ENCODE results near the gene ZNF410. TPM values are rescaled to one million over a fixed set of nuclear protein-coding genes. Genes with fewer than 3 reads are reported as not detected.

The ZNF410 gene
- total and polyA plus RNA-seq, 3 experiments from 2014 or later = 65.2 to 76.4 (median 72.4) TPM

DNA sequence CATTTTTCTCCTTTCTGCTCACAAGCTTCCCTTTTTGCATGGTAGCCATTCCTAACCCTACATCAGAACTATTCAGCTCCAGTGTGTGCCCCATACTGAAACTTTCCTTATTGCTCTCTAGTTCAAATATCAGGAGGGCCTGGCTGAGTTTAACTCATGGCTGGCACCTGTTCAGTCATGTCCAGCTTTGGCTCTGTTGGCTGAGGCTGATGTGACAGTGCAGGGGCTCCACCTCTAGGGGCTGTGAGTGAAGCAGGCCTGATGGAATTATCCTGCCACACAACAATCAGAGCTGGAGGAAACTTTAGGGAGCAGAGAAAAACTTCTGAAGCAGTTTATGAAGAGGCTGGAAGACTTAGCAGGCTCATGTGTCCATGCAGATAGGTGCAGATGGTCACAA, 71.9 kb downstream of the ZNF410 start:
- Histone ChIP-seq H3K27me3 (ENCODE audit: insufficient read depth, low read length, poor library complexity, severe bottlenecking) (no peaks in the 10 kb centered on the region), H3K4me1 (ENCODE audit: insufficient read depth, low read length) (no peaks in the 10 kb centered on the region), H3K9me3 (ENCODE audit: low read length) (no peaks in the 10 kb centered on the region), H3K4me3 (ENCODE audit: low read length) (no peak overlapping the region), H3K36me3 (ENCODE audit: insufficient read depth, low read length) (peaks cover 39% of the 10 kb centered on the region), H3K27ac (ENCODE audit: low read depth, low read length) (no peak overlapping the region)
- peaks cover 0 to 87% (median 22%) of the 10 kb centered on the region in 3 donors for H3K36me3 Mint-ChIP-seq
- H3K9me3 Mint-ChIP-seq = no peaks in the 10 kb centered on the region
- ChIA-PET CTCF (no interaction called here), POLR2A (no interaction called here)
- H3K27me3 Mint-ChIP-seq = no peaks in the 10 kb centered on the region
- peak overlapping the region in 1 of 8 donors; percentile 42 for H3K27ac Mint-ChIP-seq
- H3K4me3 Mint-ChIP-seq = no peak overlapping the region
- DNase-seq = no peak
- H3K4me1 Mint-ChIP-seq = no peaks in the 10 kb centered on the region

DNA sequence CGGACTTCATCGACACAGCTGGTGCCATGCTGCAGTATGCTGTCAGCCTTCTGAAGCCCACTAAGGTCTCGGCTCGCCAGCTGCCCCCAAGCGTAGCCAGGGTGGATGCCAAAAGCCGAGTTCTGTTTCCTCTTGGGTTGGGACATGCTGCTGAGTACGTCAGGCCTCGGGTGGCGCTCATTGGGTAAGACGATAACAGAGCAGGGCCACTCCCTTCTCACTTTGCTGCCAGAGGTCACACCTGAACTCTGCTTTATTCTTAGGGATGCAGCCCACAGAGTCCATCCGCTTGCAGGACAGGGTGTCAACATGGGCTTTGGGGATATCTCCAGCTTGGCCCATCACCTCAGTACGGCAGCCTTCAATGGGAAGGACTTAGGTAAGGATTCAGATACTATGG, 74.5 kb downstream of the ZNF410 start:
- H3K4me1 Mint-ChIP-seq = peaks cover 0 to 1% (median 0%) of the 10 kb centered on the region in 3 donors

DNA sequence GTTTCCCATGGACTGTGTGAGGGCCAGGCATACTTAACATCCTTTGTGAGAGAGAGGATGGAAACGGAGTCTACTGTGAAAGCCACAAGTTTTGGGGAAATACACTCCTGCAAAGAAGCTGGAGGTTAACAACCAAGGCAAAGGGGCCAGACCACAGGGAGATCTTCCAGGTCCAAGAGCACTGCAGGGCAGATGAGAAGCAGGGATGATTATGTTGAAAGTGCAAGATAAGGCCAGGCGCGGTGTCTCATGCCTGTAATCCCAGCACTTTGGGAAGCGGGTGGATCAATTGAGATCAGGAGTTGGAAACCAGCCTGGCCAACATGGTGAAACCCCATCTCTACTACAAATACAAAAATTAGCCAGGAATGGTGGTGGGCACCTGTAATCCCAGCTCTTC, 78.6 kb downstream of the ZNF410 start:
- no peaks in the 10 kb centered on the region for H3K4me1 ChIP-seq (ENCODE audit: insufficient read depth, low read length)
- Mint-ChIP-seq H3K36me3 (peaks cover 0 to 78% (median 11%) of the 10 kb centered on the region in 3 donors), H3K4me1 (peaks cover 0 to 1% (median 0%) of the 10 kb centered on the region in 3 donors), H3K27me3 (no peaks in the 10 kb centered on the region), H3K4me3 (no peak overlapping the region), H3K9me3 (no peaks in the 10 kb centered on the region), H3K27ac (peak overlapping the region in 4 of 8 donors; percentile 8 to 87 (median 73))
- no peaks in the 10 kb centered on the region for H3K27me3 ChIP-seq (ENCODE audit: insufficient read depth, low read length, poor library complexity, severe bottlenecking)
- H3K27ac ChIP-seq (ENCODE audit: low read depth, low read length) = no peak overlapping the region
- ChIA-PET CTCF (no interaction called here), POLR2A (no interaction called here)
- H3K9me3 ChIP-seq (ENCODE audit: low read length) = no peaks in the 10 kb centered on the region
- H3K4me3 ChIP-seq (ENCODE audit: low read length) = no peak overlapping the region
- DNase-seq = no peak
- H3K36me3 ChIP-seq (ENCODE audit: insufficient read depth, low read length) = peaks cover 14% of the 10 kb centered on the region

More for the DNA sequence above, 74.5 kb downstream of the ZNF410 start:
- no peaks in the 10 kb centered on the region for H3K9me3 ChIP-seq (ENCODE audit: low read length)
- no peak for DNase-seq
- H3K4me1 ChIP-seq (ENCODE audit: insufficient read depth, low read length) = no peaks in the 10 kb centered on the region
- ChIA-PET POLR2A (no interaction called here), CTCF (interaction anchor here (1.2 kb wide), 1 partner anchor 11 kb away, joined by 3 read pairs; the partner anchor contains the start of genes COQ6 and FAM161B)
- no peaks in the 10 kb centered on the region for H3K27me3 Mint-ChIP-seq
- peaks cover 39% of the 10 kb centered on the region for H3K36me3 ChIP-seq (ENCODE audit: insufficient read depth, low read length)
- H3K27ac Mint-ChIP-seq = no peak overlapping the region
- no peak overlapping the region for H3K4me3 Mint-ChIP-seq
- no peaks in the 10 kb centered on the region for H3K9me3 Mint-ChIP-seq
- peaks cover 0 to 85% (median 18%) of the 10 kb centered on the region in 3 donors for H3K36me3 Mint-ChIP-seq
- no peak overlapping the region for H3K27ac ChIP-seq (ENCODE audit: low read depth, low read length)
- no peaks in the 10 kb centered on the region for H3K27me3 ChIP-seq (ENCODE audit: insufficient read depth, low read length, poor library complexity, severe bottlenecking)
- no peak overlapping the region for H3K4me3 ChIP-seq (ENCODE audit: low read length)

DNA sequence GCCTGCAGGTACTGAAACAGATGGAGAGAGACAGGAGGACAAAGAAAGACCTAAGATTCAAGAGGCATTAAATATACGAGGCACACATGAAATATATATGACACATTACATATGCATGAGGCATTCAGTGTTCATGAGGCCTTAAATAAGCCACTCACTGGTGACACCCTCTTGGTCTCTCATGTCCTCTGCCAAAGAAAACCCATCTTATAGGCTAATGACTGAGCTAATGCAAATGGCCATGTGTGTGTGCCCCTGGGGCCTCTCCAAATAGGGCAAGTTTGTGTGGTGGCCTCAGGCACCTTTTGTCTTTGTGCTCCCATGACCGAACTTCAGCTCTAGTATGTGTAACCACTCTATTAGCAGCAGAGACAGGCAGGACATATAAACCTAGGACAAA, 82.2 kb downstream of the ZNF410 start:
- Mint-ChIP-seq H3K27ac (peak overlapping the region in 3 of 8 donors; percentile 25 to 91 (median 52)), H3K36me3 (peaks cover 0 to 70% (median 5%) of the 10 kb centered on the region in 3 donors), H3K27me3 (no peaks in the 10 kb centered on the region), H3K9me3 (no peaks in the 10 kb centered on the region), H3K4me3 (no peak overlapping the region), H3K4me1 (peaks cover 0 to 1% (median 0%) of the 10 kb centered on the region in 3 donors)
- DNase-seq = no peak
- H3K4me3 ChIP-seq (ENCODE audit: low read length) = no peak overlapping the region
- POLR2A ChIA-PET = no interaction called here
- no peaks in the 10 kb centered on the region for H3K27me3 ChIP-seq (ENCODE audit: insufficient read depth, low read length, poor library complexity, severe bottlenecking)
- no peaks in the 10 kb centered on the region for H3K4me1 ChIP-seq (ENCODE audit: insufficient read depth, low read length)
- CTCF ChIA-PET = no interaction called here
- H3K27ac ChIP-seq (ENCODE audit: low read depth, low read length) = no peak overlapping the region
- no peaks in the 10 kb centered on the region for H3K9me3 ChIP-seq (ENCODE audit: low read length)
- no peaks in the 10 kb centered on the region for H3K36me3 ChIP-seq (ENCODE audit: insufficient read depth, low read length)

DNA sequence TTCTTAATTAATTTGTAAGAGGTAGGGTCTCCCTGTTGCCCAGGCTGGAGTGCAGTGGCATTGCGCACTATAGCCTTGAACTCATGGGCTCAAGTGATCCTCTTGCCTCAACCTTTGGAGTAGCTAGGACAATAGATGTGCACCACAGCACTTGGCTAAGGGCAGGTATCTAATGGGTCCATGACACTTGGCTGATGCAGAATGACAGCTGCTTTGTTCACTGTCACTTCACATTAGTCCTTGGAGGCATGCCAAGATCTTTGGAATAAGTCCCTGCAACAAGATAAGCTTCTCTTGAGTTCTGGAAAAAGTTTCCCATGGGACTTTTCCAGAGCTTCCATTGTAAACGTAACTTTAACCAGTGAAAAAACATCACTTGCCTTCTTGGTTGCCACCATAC, 86.8 kb downstream of the ZNF410 start:
- no peaks in the 10 kb centered on the region for H3K36me3 ChIP-seq (ENCODE audit: insufficient read depth, low read length)
- no peaks in the 10 kb centered on the region for H3K9me3 ChIP-seq (ENCODE audit: low read length)
- no peaks in the 10 kb centered on the region for H3K27me3 Mint-ChIP-seq
- H3K4me1 ChIP-seq (ENCODE audit: insufficient read depth, low read length) = no peaks in the 10 kb centered on the region
- no peak for DNase-seq
- POLR2A ChIA-PET = no interaction called here
- H3K36me3 Mint-ChIP-seq = peaks cover 0 to 68% (median 8%) of the 10 kb centered on the region in 3 donors
- H3K9me3 Mint-ChIP-seq = no peaks in the 10 kb centered on the region
- no peaks in the 10 kb centered on the region for H3K27me3 ChIP-seq (ENCODE audit: insufficient read depth, low read length, poor library complexity, severe bottlenecking)
- CTCF ChIA-PET = no interaction called here
- no peaks in the 10 kb centered on the region for H3K4me1 Mint-ChIP-seq
- H3K27ac ChIP-seq (ENCODE audit: low read depth, low read length) = no peak overlapping the region
- H3K27ac Mint-ChIP-seq = no peak overlapping the region
- no peak overlapping the region for H3K4me3 Mint-ChIP-seq
- no peak overlapping the region for H3K4me3 ChIP-seq (ENCODE audit: low read length)

DNA sequence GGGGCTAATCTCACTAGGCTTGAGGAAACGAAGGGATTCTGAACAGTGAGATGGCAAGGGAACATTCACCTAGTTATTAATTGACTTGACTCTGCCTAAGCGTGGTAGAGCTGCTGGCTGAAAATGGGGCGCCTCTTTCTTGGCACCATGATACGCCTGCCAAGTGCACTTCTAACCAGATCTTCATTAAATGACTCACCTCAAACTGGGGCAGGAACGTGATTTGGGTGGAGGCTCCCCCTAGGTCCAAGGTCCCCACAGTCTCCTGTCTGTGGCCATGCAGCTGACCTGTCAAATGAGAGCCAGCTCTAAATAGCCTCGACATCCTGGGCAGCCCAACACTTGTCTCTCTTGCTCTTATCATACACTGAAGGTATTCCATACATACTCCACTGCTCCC, 89.5 kb downstream of the ZNF410 start:
- no peak overlapping the region for H3K27ac Mint-ChIP-seq
- H3K27ac ChIP-seq (ENCODE audit: low read depth, low read length) = no peak overlapping the region
- no peaks in the 10 kb centered on the region for H3K27me3 Mint-ChIP-seq
- H3K36me3 ChIP-seq (ENCODE audit: insufficient read depth, low read length) = no peaks in the 10 kb centered on the region
- DNase-seq = no peak
- no peaks in the 10 kb centered on the region for H3K4me1 ChIP-seq (ENCODE audit: insufficient read depth, low read length)
- POLR2A ChIA-PET = interaction anchor here (0.6 to 0.7 kb wide), 2 partner anchors 15 to 28 kb away, joined by 3 to 5 read pairs; no protein-coding TSS in a partner anchor
- H3K4me3 Mint-ChIP-seq = no peak overlapping the region
- H3K9me3 Mint-ChIP-seq = no peaks in the 10 kb centered on the region
- no peaks in the 10 kb centered on the region for H3K27me3 ChIP-seq (ENCODE audit: insufficient read depth, low read length, poor library complexity, severe bottlenecking)
- H3K4me1 Mint-ChIP-seq = no peaks in the 10 kb centered on the region
- no peaks in the 10 kb centered on the region for H3K9me3 ChIP-seq (ENCODE audit: low read length)
- no peak overlapping the region for H3K4me3 ChIP-seq (ENCODE audit: low read length)
- peaks cover 0 to 54% (median 12%) of the 10 kb centered on the region in 3 donors for H3K36me3 Mint-ChIP-seq
- CTCF ChIA-PET = no interaction called here

DNA sequence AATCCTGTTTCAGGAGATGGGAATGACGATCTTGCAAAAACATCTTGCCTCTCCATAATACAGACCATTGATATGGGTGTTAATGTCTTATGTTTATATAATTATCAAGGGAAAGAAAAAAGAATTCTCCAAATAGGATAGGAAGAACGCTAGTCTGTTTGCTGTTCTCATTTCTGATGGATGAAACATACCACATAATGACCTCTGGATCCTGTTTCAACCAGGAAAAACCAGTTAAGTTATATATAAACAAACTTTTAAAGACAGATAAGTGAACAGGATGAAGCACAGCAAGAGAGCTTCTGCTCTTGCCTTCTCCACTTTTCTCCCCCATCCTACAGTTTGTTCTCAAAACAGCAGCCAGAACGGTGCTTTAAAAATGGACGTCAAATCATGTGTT, 91.2 kb downstream of the ZNF410 start:
- no peaks in the 10 kb centered on the region for H3K9me3 ChIP-seq (ENCODE audit: low read length)
- ChIA-PET POLR2A (no interaction called here), CTCF (no interaction called here)
- H3K36me3 ChIP-seq (ENCODE audit: insufficient read depth, low read length) = no peaks in the 10 kb centered on the region
- no peaks in the 10 kb centered on the region for H3K27me3 ChIP-seq (ENCODE audit: insufficient read depth, low read length, poor library complexity, severe bottlenecking)
- H3K27ac ChIP-seq (ENCODE audit: low read depth, low read length) = no peak overlapping the region
- H3K4me3 ChIP-seq (ENCODE audit: low read length) = no peak overlapping the region
- Mint-ChIP-seq H3K4me3 (no peak overlapping the region), H3K4me1 (no peaks in the 10 kb centered on the region), H3K9me3 (no peaks in the 10 kb centered on the region), H3K27ac (no peak overlapping the region), H3K27me3 (no peaks in the 10 kb centered on the region), H3K36me3 (peaks cover 0 to 43% (median 8%) of the 10 kb centered on the region in 3 donors)
- no peaks in the 10 kb centered on the region for H3K4me1 ChIP-seq (ENCODE audit: insufficient read depth, low read length)
- no peak for DNase-seq

All from CD8-positive, alpha-beta memory T cell (primary cell).